ENCODE results near the gene PGAP2. TPM values are rescaled to one million over a fixed set of nuclear protein-coding genes. Genes with fewer than 3 reads are reported as not detected.

Gene PGAP2
- total RNA-seq, 1 donor, result 10.9 TPM

DNA sequence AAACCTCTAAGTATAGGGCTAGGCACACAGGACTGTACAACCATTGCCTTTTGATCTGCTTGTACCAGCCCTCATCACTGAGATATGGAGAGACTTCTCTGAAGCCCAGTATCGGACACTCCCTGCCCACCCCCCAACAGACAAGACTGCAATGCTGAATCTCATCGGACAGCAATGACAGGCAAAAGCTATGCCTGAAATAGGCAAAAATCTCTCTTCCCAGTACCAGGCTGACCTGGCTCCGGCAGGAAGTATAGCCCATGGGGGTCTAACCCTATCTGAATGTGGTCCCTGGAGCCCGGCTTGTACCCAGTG, 25.9 kb downstream of the PGAP2 start:
- peaks cover 98% of the 10 kb centered on the region for H3K79me2 ChIP-seq (ENCODE audit: insufficient read depth, low read length)
- H3K4me3 ChIP-seq (ENCODE audit: insufficient read depth, low read length), result no peak overlapping the region
- no peak overlapping the region for H3K4me2 ChIP-seq (ENCODE audit: insufficient read depth, low read length)
- H3K27ac ChIP-seq (ENCODE audit: low read depth, low read length), result no peak overlapping the region
- H3K9me3 ChIP-seq (ENCODE audit: low read depth, low read length), result no peaks in the 10 kb centered on the region
- H3K36me3 ChIP-seq (ENCODE audit: insufficient read depth, low read length), result peaks cover 12% of the 10 kb centered on the region
- peaks cover 14% of the 10 kb centered on the region for H3K4me1 ChIP-seq (ENCODE audit: insufficient read depth, low read length)
- DNase-seq (ENCODE audit: insufficient read length, low spot score, missing footprints), result peak; percentile 13
- H3K27me3 ChIP-seq (ENCODE audit: insufficient read depth, low read length), result no peaks in the 10 kb centered on the region
- H4K20me1 ChIP-seq (ENCODE audit: insufficient read depth, low read length), result peaks cover 82% of the 10 kb centered on the region
- TF ChIP-seq, protein P1, sequence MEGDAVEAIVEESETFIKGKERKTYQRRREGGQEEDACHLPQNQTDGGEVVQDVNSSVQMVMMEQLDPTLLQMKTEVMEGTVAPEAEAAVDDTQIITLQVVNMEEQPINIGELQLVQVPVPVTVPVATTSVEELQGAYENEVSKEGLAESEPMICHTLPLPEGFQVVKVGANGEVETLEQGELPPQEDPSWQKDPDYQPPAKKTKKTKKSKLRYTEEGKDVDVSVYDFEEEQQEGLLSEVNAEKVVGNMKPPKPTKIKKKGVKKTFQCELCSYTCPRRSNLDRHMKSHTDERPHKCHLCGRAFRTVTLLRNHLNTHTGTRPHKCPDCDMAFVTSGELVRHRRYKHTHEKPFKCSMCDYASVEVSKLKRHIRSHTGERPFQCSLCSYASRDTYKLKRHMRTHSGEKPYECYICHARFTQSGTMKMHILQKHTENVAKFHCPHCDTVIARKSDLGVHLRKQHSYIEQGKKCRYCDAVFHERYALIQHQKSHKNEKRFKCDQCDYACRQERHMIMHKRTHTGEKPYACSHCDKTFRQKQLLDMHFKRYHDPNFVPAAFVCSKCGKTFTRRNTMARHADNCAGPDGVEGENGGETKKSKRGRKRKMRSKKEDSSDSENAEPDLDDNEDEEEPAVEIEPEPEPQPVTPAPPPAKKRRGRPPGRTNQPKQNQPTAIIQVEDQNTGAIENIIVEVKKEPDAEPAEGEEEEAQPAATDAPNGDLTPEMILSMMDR (IDR thresholded peaks at IDR 0.05; ENCODE audit: extremely low read depth, low read depth, low read length), result no peak
- no peak overlapping the region for H2AFZ ChIP-seq (ENCODE audit: low read length)

DNA sequence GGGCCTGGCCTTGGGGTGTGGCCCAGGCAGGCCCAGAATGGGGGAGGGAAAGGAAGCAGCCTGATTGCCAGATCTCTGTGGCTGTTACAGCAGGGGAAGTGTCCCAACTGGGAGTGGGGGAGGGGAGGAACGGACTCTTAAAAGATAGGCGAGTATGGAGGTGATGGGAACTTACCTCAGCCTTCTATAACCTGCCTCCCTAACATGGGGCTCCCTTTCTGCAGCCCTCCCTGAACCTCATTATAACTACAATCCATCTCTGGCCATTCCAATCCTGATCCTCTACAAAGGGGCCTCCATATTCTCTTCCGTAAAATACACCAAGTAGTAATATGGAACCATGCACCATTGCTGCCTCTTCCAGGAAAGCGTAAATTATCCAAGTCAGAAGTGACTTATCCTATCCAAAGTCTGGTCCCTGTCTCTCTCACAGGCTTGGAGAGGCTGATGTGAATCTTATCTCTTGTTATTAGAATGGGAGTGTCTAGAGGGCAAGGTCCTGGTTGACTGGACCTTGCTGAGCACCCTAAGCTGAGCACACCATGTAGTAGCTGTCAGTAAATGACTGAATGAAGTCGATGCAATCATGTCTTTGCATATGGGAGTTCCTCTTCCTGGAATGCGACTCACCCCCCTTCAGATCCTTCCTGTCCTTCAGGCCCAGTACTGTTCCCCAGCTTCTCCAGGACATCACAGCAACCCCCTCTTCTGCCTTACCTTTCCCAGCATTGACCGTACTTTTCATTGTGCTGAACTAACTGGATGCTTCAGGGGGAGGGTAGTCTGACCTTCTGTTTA, 26.5 kb downstream of the PGAP2 start:
- Histone ChIP-seq H3K4me1 (ENCODE audit: insufficient read depth, low read length) (peaks cover 20% of the 10 kb centered on the region), H3K4me2 (ENCODE audit: insufficient read depth, low read length) (no peak overlapping the region), H2AFZ (ENCODE audit: low read length) (no peak overlapping the region), H3K27ac (ENCODE audit: low read depth, low read length) (no peak overlapping the region), H3K36me3 (ENCODE audit: insufficient read depth, low read length) (peaks cover 11% of the 10 kb centered on the region), H3K9me3 (ENCODE audit: low read depth, low read length) (no peaks in the 10 kb centered on the region), H4K20me1 (ENCODE audit: insufficient read depth, low read length) (peaks cover 85% of the 10 kb centered on the region), H3K4me3 (ENCODE audit: insufficient read depth, low read length) (no peak overlapping the region), H3K27me3 (ENCODE audit: insufficient read depth, low read length) (no peaks in the 10 kb centered on the region), H3K79me2 (ENCODE audit: insufficient read depth, low read length) (peaks cover 100% of the 10 kb centered on the region)
- DNase-seq (ENCODE audit: insufficient read length, low spot score, missing footprints), result peak; percentile 54
- TF ChIP-seq, protein P1 (IDR thresholded peaks at IDR 0.05; ENCODE audit: extremely low read depth, low read depth, low read length), result no peak

DNA sequence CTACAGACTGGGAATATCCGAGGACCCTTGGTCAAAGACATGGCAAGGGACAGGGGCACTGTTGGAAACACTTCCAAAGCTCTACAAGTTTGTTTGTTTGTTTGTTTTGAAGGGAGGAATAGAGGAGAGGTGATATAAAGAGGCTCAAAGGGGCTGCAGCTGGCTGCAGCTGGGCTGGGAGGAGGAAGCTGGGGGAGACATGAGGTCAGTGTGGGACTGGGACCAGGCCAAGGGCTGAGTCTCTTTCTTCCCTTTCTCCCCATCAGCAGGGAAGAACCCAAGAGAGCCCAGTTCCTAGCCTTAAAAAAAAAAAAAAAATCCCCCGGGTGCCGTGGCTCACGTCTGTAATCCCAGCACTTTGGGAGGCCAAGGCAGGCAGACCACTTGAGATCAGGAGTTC, 27.4 kb downstream of the PGAP2 start:
- peaks cover 22% of the 10 kb centered on the region for H3K4me1 ChIP-seq (ENCODE audit: insufficient read depth, low read length)
- H3K9me3 ChIP-seq (ENCODE audit: low read depth, low read length), result no peaks in the 10 kb centered on the region
- TF ChIP-seq, protein P1 (IDR thresholded peaks at IDR 0.05; ENCODE audit: extremely low read depth, low read depth, low read length), result no peak
- H3K4me3 ChIP-seq (ENCODE audit: insufficient read depth, low read length), result no peak overlapping the region
- H4K20me1 ChIP-seq (ENCODE audit: insufficient read depth, low read length), result peaks cover 79% of the 10 kb centered on the region
- peaks cover 99% of the 10 kb centered on the region for H3K79me2 ChIP-seq (ENCODE audit: insufficient read depth, low read length)
- no peaks in the 10 kb centered on the region for H3K27me3 ChIP-seq (ENCODE audit: insufficient read depth, low read length)
- H3K36me3 ChIP-seq (ENCODE audit: insufficient read depth, low read length), result peaks cover 2% of the 10 kb centered on the region
- H2AFZ ChIP-seq (ENCODE audit: low read length), result no peak overlapping the region
- H3K27ac ChIP-seq (ENCODE audit: low read depth, low read length), result no peak overlapping the region
- no peak overlapping the region for H3K4me2 ChIP-seq (ENCODE audit: insufficient read depth, low read length)
- peak; percentile 29 for DNase-seq (ENCODE audit: insufficient read length, low spot score, missing footprints)

DNA sequence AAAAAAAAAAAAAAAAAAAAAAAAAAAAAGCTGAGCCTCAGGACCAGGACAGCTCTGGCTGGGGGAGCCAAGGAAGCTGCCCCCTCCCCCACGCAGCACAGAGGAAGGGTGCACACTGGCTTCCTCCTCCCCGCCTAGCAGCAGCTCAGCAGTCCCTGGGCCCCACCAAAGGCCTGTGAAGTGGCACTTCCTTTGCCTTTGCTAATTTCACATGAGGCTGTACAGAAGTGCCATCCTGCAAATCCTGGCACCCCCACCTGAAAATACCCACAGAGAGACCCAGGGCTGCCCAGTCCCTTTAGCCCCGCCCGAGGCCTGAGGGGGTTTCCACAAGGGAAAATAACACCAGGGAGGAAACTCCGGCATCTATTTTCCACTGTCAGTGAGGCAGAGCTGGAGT, 28.5 kb downstream of the PGAP2 start:
- H4K20me1 ChIP-seq (ENCODE audit: insufficient read depth, low read length), result peaks cover 69% of the 10 kb centered on the region
- H3K9me3 ChIP-seq (ENCODE audit: low read depth, low read length), result no peaks in the 10 kb centered on the region
- no peak overlapping the region for H3K27ac ChIP-seq (ENCODE audit: low read depth, low read length)
- H2AFZ ChIP-seq (ENCODE audit: low read length), result no peak overlapping the region
- no peaks in the 10 kb centered on the region for H3K27me3 ChIP-seq (ENCODE audit: insufficient read depth, low read length)
- DNase-seq (ENCODE audit: insufficient read length, low spot score, missing footprints), result peak; percentile 67
- H3K4me2 ChIP-seq (ENCODE audit: insufficient read depth, low read length), result no peak overlapping the region
- TF ChIP-seq, protein P1 (IDR thresholded peaks at IDR 0.05; ENCODE audit: extremely low read depth, low read depth, low read length), result no peak
- no peaks in the 10 kb centered on the region for H3K36me3 ChIP-seq (ENCODE audit: insufficient read depth, low read length)
- H3K79me2 ChIP-seq (ENCODE audit: insufficient read depth, low read length), result peaks cover 96% of the 10 kb centered on the region
- H3K4me3 ChIP-seq (ENCODE audit: insufficient read depth, low read length), result no peak overlapping the region
- H3K4me1 ChIP-seq (ENCODE audit: insufficient read depth, low read length), result peaks cover 25% of the 10 kb centered on the region
